ENCODE results near the gene ANKRD55. TPM values are rescaled to one million over a fixed set of nuclear protein-coding genes. Genes with fewer than 3 reads are reported as not detected.

Gene ANKRD55
- polyA plus RNA-seq, 1 of the 3 experiments (the other 2 are of a cell fraction) = not detected

GRCh38 chr5:56099346-56099745 is 133.8 kb downstream of the ANKRD55 start (continued):
- TF ChIP-seq, protein P1, sequence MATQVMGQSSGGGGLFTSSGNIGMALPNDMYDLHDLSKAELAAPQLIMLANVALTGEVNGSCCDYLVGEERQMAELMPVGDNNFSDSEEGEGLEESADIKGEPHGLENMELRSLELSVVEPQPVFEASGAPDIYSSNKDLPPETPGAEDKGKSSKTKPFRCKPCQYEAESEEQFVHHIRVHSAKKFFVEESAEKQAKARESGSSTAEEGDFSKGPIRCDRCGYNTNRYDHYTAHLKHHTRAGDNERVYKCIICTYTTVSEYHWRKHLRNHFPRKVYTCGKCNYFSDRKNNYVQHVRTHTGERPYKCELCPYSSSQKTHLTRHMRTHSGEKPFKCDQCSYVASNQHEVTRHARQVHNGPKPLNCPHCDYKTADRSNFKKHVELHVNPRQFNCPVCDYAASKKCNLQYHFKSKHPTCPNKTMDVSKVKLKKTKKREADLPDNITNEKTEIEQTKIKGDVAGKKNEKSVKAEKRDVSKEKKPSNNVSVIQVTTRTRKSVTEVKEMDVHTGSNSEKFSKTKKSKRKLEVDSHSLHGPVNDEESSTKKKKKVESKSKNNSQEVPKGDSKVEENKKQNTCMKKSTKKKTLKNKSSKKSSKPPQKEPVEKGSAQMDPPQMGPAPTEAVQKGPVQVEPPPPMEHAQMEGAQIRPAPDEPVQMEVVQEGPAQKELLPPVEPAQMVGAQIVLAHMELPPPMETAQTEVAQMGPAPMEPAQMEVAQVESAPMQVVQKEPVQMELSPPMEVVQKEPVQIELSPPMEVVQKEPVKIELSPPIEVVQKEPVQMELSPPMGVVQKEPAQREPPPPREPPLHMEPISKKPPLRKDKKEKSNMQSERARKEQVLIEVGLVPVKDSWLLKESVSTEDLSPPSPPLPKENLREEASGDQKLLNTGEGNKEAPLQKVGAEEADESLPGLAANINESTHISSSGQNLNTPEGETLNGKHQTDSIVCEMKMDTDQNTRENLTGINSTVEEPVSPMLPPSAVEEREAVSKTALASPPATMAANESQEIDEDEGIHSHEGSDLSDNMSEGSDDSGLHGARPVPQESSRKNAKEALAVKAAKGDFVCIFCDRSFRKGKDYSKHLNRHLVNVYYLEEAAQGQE (IDR thresholded peaks at IDR 0.05; ENCODE audit: low read depth, low read length) = no peak
- TF ChIP-seq GABPA (IDR thresholded peaks at IDR 0.05; ENCODE audit: low read depth) (no peak), NFIC (IDR thresholded peaks at IDR 0.05; ENCODE audit: borderline replicate concordance) (peak; percentile 71), MXI1 (IDR thresholded peaks at IDR 0.05; ENCODE audit: low read depth, low read length) (no peak), RXRA (IDR thresholded peaks at IDR 0.05; ENCODE audit: borderline replicate concordance, low read depth) (no peak), TCF12 (IDR thresholded peaks at IDR 0.05) (peak; percentile 79), YY1 (IDR thresholded peaks at IDR 0.05; ENCODE audit: low read depth) (no peak), FOSL2 (IDR thresholded peaks at IDR 0.05; ENCODE audit: borderline replicate concordance, low read depth) (no peak), SIN3A (IDR thresholded peaks at IDR 0.05; ENCODE audit: borderline replicate concordance, low read depth, low read length) (no peak), FOXJ3 (CRISPR knock-in tag; IDR thresholded peaks at IDR 0.05) (no peak), RCOR1 (IDR thresholded peaks at IDR 0.05; ENCODE audit: low read length) (peak; percentile 63; the same call in 1 of the 2 replicates), NRF1 (IDR thresholded peaks at IDR 0.05; ENCODE audit: low read depth, low read length) (no peak)
- TF ChIP-seq, protein P2, sequence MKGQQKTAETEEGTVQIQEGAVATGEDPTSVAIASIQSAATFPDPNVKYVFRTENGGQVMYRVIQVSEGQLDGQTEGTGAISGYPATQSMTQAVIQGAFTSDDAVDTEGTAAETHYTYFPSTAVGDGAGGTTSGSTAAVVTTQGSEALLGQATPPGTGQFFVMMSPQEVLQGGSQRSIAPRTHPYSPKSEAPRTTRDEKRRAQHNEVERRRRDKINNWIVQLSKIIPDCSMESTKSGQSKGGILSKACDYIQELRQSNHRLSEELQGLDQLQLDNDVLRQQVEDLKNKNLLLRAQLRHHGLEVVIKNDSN (IDR thresholded peaks at IDR 0.05; ENCODE audit: borderline replicate concordance, low read depth) = peak; percentile 71; the same call in 1 of the 2 replicates
- TF ChIP-seq, protein P3, sequence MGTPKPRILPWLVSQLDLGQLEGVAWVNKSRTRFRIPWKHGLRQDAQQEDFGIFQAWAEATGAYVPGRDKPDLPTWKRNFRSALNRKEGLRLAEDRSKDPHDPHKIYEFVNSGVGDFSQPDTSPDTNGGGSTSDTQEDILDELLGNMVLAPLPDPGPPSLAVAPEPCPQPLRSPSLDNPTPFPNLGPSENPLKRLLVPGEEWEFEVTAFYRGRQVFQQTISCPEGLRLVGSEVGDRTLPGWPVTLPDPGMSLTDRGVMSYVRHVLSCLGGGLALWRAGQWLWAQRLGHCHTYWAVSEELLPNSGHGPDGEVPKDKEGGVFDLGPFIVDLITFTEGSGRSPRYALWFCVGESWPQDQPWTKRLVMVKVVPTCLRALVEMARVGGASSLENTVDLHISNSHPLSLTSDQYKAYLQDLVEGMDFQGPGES (IDR thresholded peaks at IDR 0.05; ENCODE audit: low read depth, low read length) = no peak
- TF ChIP-seq, protein P4, sequence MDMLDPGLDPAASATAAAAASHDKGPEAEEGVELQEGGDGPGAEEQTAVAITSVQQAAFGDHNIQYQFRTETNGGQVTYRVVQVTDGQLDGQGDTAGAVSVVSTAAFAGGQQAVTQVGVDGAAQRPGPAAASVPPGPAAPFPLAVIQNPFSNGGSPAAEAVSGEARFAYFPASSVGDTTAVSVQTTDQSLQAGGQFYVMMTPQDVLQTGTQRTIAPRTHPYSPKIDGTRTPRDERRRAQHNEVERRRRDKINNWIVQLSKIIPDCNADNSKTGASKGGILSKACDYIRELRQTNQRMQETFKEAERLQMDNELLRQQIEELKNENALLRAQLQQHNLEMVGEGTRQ (IDR thresholded peaks at IDR 0.05; ENCODE audit: borderline replicate concordance, low read depth, low read length) = no peak

DNA sequence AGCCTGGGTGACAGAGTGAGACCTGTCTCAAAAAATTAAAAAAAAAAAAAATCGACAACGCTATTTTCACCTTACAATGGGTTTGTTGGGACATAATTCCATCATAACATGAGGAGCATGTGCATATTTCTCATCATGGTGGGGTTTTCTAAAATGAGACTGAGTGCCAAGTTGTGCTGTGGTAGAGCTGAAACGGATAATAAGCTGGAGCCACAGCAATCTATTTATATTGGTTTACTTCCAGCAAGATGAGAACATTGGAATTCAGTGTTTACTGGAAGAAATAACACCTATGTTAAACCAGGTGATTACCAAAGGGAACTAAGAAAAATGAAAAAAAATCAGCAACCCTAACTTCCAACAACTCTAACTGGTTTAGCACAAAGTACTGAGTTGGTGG is 136.1 kb downstream of the ANKRD55 start:
- Histone ChIP-seq H3K9ac (no peak overlapping the region), H3K36me3 (replicated peaks in 1 of 2; ENCODE audit: control insufficient read depth in 1 of 2, insufficient read depth in 2 of 2, low read length in 1 of 2) (no peaks in the 10 kb centered on the region), H3F3A (replicated peaks; ENCODE audit: insufficient read depth) (peaks cover 8% of the 10 kb centered on the region), H3K9me2 (no peaks in the 10 kb centered on the region), H2AFZ (ENCODE audit: low read depth) (no peak overlapping the region), H3K27ac (ENCODE audit: low read depth in 2 of 2, low read length in 1 of 2) (no peak overlapping the region), H4K20me1 (ENCODE audit: insufficient read depth) (no peaks in the 10 kb centered on the region), H3K4me1 (ENCODE audit: control insufficient read depth in 1 of 2, insufficient read depth in 2 of 2, low read depth in 1 of 2, low read length in 1 of 2) (peaks cover 0 to 8% of the 10 kb centered on the region in 2 experiments; a peak in 2 of 4 replicates), H3K27me3 (ENCODE audit: insufficient read depth) (no peaks in the 10 kb centered on the region), H3K4me2 (no peak overlapping the region), H3K9me3 (no peaks in the 10 kb centered on the region), H3K4me3 (ENCODE audit: low read depth in 2 of 2, low read length in 1 of 2) (no peak overlapping the region), H3K79me2 (ENCODE audit: insufficient read depth) (no peaks in the 10 kb centered on the region)
- no peak for DNase-seq
- ChIA-PET CTCF (no interaction called here), POLR2A (no interaction called here)
- no peak for TF ChIP-seq MXI1 (IDR thresholded peaks at IDR 0.05; ENCODE audit: low read depth, low read length)
- no peak for TF ChIP-seq ELF1 (IDR thresholded peaks at IDR 0.05)
- TF ChIP-seq JUND (IDR thresholded peaks at IDR 0.05) = no peak
- no peak for TF ChIP-seq MAX (IDR thresholded peaks at IDR 0.05; ENCODE audit: low read depth)
- no peak for TF ChIP-seq RXRA (IDR thresholded peaks at IDR 0.05; ENCODE audit: borderline replicate concordance, low read depth)
- TF ChIP-seq, protein P4 (IDR thresholded peaks at IDR 0.05; ENCODE audit: borderline replicate concordance, low read depth, low read length) = no peak
- TF ChIP-seq FOSL2 (IDR thresholded peaks at IDR 0.05; ENCODE audit: borderline replicate concordance, low read depth) = no peak
- no peak for TF ChIP-seq TCF12 (IDR thresholded peaks at IDR 0.05)
- 86% methylated on average over 3 of the region's 3 CpGs for WGBS (ENCODE audit: low lambda C conversion rate)
